BLaER1 (cell line): ENCODE results near the gene NR1H4.

ENCODE experiments used
- H3K27ac ChIP-seq: shearing (Covaris generic); formaldehyde crosslinking; 2 replicates; pipeline ENCODE4 v1.8.1; 2022
- H3K27me3 ChIP-seq: shearing (Covaris generic); formaldehyde crosslinking; 2 replicates; pipeline ENCODE4 v1.8.1; 2022
- H3K36me3 ChIP-seq: shearing (Covaris generic); formaldehyde crosslinking; 2 replicates; pipeline ENCODE4 v1.8.1; 2022
- H3K4me1 ChIP-seq: shearing (Covaris generic); formaldehyde crosslinking; 2 replicates; pipeline ENCODE4 v1.8.1; 2022
- H3K4me2 ChIP-seq: shearing (Covaris generic); formaldehyde crosslinking; 2 replicates; pipeline ENCODE4 v1.8.1; 2022
- H3K4me3 ChIP-seq: shearing (Covaris generic); formaldehyde crosslinking; 2 replicates; pipeline ENCODE4 v1.8.1; 2022
- H3K9ac ChIP-seq: shearing (Covaris generic); formaldehyde crosslinking; 2 replicates; pipeline ENCODE4 v1.8.1; 2022
- H3K9me3 ChIP-seq: shearing (Covaris generic); formaldehyde crosslinking; 2 replicates; pipeline ENCODE4 v1.8.1; 2022
- H4K20me1 ChIP-seq: shearing (Covaris generic); formaldehyde crosslinking; 2 replicates; pipeline ENCODE4 v1.8.1; 2022
- Cebpa-rat ChIP-seq: shearing (Covaris generic); IDR thresholded peaks from 2 replicates; pipeline ENCODE4 v1.8.1; 2022

NR1H4 gene

GRCh38 chr12:100564090-100564489 lies 90.4 kb downstream of the NR1H4 start:
- Histone ChIP-seq H3K36me3 (no peaks in the 10 kb centered on the region), H3K27ac (no peak overlapping the region), H3K4me3 (no peak overlapping the region), H3K9me3 (no peaks in the 10 kb centered on the region), H3K4me2 (peak overlapping the region; percentile 7; the same call in 1 of the 2 replicates), H4K20me1 (no peaks in the 10 kb centered on the region), H3K27me3 (no peaks in the 10 kb centered on the region), H3K9ac (no peak overlapping the region), H3K4me1 (0 out of 2 replicates have a peak, but pooled peaks cover 5% of the 10 kb centered on the region)
- TF ChIP-seq Cebpa-rat, result no peak

DNA sequence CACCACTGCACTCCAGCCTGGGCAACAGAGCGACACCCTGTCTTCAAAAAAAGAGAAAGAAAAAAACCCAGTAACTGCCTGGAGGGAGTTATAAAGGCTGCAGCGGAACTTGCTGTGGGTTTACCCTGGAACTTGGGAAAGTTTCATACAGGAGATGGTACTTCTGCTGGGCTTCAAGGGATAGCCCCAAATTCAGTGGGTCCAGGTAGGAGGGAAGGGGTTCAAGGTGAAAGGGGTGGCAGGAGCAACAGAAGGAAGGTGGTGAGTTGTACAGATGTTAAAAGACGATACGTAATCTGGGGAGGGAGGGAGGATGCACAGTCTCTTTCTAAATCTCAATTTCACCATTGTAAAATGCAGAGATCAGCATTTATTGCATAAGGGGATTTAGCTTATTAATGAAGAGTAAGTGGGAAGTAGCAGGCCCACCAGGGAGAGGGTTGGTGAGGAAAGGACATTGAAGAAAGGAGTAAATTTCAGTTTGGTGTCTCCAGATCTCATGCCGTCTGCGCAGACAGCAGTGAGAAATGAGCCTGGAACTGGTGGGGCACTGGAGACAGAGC lies 91.3 kb downstream of the NR1H4 start:
- Histone ChIP-seq H3K4me1 (0 out of 2 replicates have a peak, but pooled peaks cover 5% of the 10 kb centered on the region), H3K9me3 (no peaks in the 10 kb centered on the region), H3K4me3 (no peak overlapping the region), H3K36me3 (no peaks in the 10 kb centered on the region), H3K27me3 (no peaks in the 10 kb centered on the region), H3K27ac (no peak overlapping the region), H3K9ac (no peak overlapping the region), H3K4me2 (no peak overlapping the region), H4K20me1 (no peaks in the 10 kb centered on the region)
- TF ChIP-seq Cebpa-rat, result no peak

GRCh38 chr12:100565987-100566545 lies 92.4 kb downstream of the NR1H4 start:
- Histone ChIP-seq H3K4me2 (no peak overlapping the region), H3K9me3 (no peaks in the 10 kb centered on the region), H4K20me1 (no peaks in the 10 kb centered on the region), H3K36me3 (no peaks in the 10 kb centered on the region), H3K27ac (no peak overlapping the region), H3K4me3 (no peak overlapping the region), H3K27me3 (no peaks in the 10 kb centered on the region), H3K4me1 (0 out of 2 replicates have a peak, but pooled peaks cover 5% of the 10 kb centered on the region), H3K9ac (no peak overlapping the region)
- no peak for TF ChIP-seq Cebpa-rat

DNA sequence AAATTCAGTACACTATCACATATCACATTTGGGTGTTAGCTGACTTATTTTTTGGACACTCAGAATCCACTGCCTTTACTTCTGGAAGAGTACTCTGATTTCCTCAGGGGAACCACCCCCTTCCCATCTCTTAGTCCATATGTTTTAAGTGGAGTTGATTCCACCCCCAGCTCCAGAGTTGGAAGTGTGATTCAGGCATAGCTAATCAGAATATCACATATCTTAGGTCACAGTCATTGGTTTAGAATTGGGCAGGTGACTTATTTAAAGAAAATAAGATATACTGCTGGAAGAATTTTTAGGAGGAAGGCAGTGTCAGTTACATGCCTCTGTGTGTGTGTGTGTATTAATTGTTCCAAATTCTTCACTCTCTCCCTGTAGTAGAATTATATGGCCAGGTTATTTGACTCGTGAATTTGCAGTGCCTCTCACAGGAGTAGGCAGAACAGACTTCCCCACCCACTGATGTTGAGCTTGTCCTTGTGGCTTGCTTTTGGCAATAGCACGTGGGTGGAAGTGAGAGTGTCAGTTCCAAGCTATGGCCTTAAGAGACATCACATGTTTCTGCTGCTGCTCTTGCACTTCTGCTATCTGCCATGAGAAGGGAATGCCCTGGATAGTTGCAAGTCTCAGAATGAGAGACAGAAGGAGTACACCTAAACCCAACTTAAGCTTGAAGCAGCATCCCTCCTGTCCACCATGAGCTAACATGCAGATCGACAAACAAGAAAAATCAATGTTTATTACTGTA lies 93.4 kb downstream of the NR1H4 start:
- no peak overlapping the region for H3K9ac ChIP-seq
- H3K27ac ChIP-seq, result no peak overlapping the region
- H3K4me1 ChIP-seq, result 0 out of 2 replicates have a peak, but pooled peaks cover 5% of the 10 kb centered on the region
- no peak overlapping the region for H3K4me2 ChIP-seq
- no peak overlapping the region for H3K4me3 ChIP-seq
- H3K36me3 ChIP-seq, result no peaks in the 10 kb centered on the region
- H3K9me3 ChIP-seq, result no peaks in the 10 kb centered on the region
- TF ChIP-seq Cebpa-rat, result no peak
- no peaks in the 10 kb centered on the region for H3K27me3 ChIP-seq
- H4K20me1 ChIP-seq, result no peaks in the 10 kb centered on the region

- Histone ChIP-seq H4K20me1 (no peaks in the 10 kb centered on the region), H3K4me1 (0 out of 2 replicates have a peak, but pooled peaks cover 5% of the 10 kb centered on the region)
Measured at GRCh38 chr12:100567945-100568344, 94.3 kb downstream of the NR1H4 start.

GRCh38 chr12:100572184-100572583 lies 98.5 kb downstream of the NR1H4 start:
- no peak overlapping the region for H3K27ac ChIP-seq

More at GRCh38 chr12:100567945-100568344, 94.3 kb downstream of the NR1H4 start:
- Histone ChIP-seq H3K36me3 (no peaks in the 10 kb centered on the region), H3K27ac (no peak overlapping the region), H3K4me3 (no peak overlapping the region), H3K4me2 (no peak overlapping the region), H3K9ac (no peak overlapping the region), H3K9me3 (peaks cover under 1% of the 10 kb centered on the region; the same call in 1 of the 2 replicates), H3K27me3 (no peaks in the 10 kb centered on the region)
- no peak for TF ChIP-seq Cebpa-rat

DNA sequence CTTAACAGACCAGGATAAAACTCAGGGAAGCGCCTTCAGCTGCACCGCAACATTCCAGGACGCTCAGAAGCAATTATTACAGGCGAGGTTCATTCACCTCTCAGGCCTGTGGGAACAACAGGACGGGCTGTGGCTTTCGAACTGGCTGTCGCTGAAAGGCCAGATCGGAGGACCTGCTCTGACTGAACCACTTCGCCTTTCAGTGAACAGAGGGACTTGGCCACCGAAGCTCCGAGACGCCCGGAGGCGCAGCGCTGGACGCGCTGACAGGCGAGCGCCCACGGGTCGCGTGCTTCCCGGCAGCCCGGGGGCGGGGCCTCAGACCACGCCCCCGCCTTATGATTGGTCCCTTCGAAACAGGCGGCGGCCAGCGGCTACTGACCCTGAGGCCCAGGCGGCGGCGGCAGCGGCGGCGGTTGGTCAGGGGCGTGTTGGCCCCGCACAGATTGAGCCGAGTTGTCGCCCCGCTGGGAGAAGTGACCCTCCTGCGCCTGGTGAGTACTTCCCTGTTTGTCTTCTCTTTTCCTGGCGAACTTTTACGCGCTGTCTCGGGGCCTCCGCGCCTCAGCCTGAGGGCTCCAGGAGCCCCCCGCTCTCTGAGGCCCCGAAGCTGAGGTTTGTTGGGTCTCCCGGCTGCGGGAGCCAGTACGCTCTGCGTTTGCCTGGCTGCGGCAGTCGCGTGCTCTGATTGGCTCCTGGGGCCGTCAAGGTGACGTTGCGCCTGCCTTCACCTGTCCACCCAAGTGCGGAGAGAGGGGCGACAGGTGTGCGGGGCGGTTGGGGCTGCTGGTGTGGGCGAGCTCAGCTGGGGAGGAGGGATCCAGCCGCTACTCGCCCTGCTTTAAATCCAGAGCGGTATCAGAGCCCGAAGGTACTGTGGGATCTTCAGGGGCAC lies 99.9 kb downstream of the NR1H4 start, which contains the start of gene GAS2L3:
TSS of gene GAS2L3 (plus strand) at position 393 of the 895 bp plus-strand sequence. CDS start 21,221 bp downstream, outside the sequence.
- Histone ChIP-seq H3K9me3 (peaks cover 15% of the 10 kb centered on the region), H3K27me3 (no peaks in the 10 kb centered on the region), H3K4me3 (peak within 1 kb of the TSS; percentile 72), H4K20me1 (no peaks in the 10 kb centered on the region), H3K27ac (peak within 1 kb of the TSS; percentile 24; the same call in 1 of the 2 replicates), H3K4me1 (peaks cover 8% of the 10 kb centered on the region; the same call in 1 of the 2 replicates), H3K9ac (peak within 1 kb of the TSS; percentile 61), H3K36me3 (no peaks in the 10 kb centered on the region), H3K4me2 (peak within 1 kb of the TSS; percentile 75)
- no peak for TF ChIP-seq Cebpa-rat

More at GRCh38 chr12:100572184-100572583, 98.5 kb downstream of the NR1H4 start:
- TF ChIP-seq Cebpa-rat, result no peak
- no peak overlapping the region for H3K4me2 ChIP-seq
- H4K20me1 ChIP-seq, result no peaks in the 10 kb centered on the region
- H3K27me3 ChIP-seq, result no peaks in the 10 kb centered on the region
- H3K4me3 ChIP-seq, result no peak overlapping the region
- peaks cover 8% of the 10 kb centered on the region; the same call in 1 of the 2 replicates for H3K4me1 ChIP-seq
- no peak overlapping the region for H3K9ac ChIP-seq
- H3K9me3 ChIP-seq, result peaks cover 15% of the 10 kb centered on the region
- H3K36me3 ChIP-seq, result no peaks in the 10 kb centered on the region

- Histone ChIP-seq H3K27me3 (no peaks in the 10 kb centered on the region), H3K9ac (peak overlapping the region; percentile 61)
Measured at GRCh38 chr12:100574187-100575074, 100.8 kb downstream of the NR1H4 start.

More at GRCh38 chr12:100574187-100575074, 100.8 kb downstream of the NR1H4 start:
- Histone ChIP-seq H3K4me1 (peaks cover 8% of the 10 kb centered on the region; the same call in 1 of the 2 replicates), H4K20me1 (no peaks in the 10 kb centered on the region), H3K9me3 (peaks cover 15% of the 10 kb centered on the region), H3K36me3 (no peaks in the 10 kb centered on the region), H3K4me3 (peak overlapping the region; percentile 72), H3K4me2 (peak overlapping the region; percentile 75), H3K27ac (no peak overlapping the region)
- no peak for TF ChIP-seq Cebpa-rat
